GM19043 (cell line): Measurements from ENCODE around the gene AP2A2.

Experiments
- ATAC-seq: cut with Tn5 transposase; IDR thresholded peaks from one replicate; pipeline ENCODE4 v1.9.1; 2021; ENCODE audit warnings: low read depth; ENCODE audit not compliant: unreplicated experiment

The AP2A2 gene

DNA sequence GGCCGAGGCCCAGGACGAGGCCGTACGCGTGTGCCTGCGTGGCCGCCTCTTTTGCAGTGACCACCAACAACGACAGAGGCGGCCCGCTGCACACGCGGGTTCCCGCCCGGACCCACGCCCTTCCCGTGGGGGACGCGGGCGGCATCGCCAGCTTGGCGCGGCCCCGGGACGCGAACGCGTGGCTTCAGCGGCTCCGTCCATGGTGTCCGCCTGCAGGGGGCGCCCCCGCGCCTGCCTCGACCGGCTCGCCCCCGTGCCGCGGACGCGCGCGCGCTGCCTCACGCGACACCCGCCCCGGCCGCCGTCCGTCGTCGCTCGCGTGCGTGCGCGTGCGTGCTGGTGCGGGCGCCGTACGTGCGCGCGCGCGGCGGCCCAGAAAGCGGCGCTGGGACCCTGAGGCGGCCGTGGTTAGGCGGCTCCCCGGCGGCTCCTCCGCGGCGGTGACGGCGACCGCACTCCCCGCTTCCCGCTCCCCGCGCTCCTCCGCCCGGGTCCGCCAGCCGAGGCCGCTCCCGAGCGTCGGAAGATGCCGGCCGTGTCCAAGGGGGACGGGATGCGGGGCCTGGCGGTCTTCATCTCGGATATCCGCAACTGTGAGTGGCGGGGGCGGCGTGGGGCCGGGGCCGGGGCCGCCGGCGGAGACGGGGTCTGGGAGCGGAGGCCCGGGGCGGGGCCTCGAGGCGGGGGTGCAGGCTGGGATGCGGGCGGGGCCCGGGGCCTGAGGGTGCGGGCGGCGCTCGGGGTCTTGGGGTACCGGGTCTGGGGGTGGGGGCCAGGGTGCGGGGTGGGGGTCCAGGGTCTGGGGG, at the start of gene AP2A2:
Gene AP2A2 (plus strand): TSS at position 375 of the 806 bp plus-strand sequence. CDS start 152 bp downstream, at position 527.
- peak; percentile 48 for ATAC-seq

DNA sequence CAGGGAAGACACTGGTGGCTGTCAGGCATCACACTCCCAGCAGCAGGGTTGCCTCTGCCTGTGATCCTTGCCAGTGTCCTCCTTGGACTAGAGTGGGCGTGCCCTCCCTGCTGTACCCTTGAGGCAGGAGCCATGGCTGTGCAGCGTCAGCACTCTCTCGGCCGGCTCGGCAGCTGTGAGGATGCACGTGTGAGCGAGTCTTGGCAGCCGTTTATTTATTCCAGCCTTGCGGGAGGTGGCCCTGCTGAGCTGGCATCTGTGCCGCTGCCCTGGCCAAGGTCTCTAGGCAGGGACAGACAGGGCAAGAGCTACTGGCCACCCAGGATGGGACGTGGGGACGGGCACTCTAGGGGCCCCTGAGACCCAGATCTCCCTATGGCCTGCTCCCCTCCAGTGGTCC, 49.1 kb upstream of the AP2A2 start:
- no peak for ATAC-seq

DNA sequence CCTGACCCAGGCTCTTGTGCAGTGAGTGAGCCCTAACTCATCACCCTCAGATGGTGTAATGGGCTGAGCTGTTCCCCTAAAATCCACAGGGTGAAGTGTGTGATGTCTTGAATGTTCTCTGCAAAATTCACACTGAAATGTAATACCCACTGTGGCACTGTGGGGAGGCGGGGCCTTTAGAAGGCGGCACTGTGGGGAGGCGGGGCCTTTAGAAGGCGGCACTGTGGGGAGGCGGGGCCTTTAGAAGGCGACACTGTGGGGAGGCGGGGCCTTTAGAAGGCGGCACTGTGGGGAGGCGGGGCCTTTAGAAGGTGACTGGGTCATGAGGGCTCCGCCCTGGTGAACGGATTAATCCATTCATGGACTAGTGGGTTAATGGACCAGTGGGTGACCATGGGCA, 48.1 kb upstream of the AP2A2 start:
- no peak for ATAC-seq

DNA sequence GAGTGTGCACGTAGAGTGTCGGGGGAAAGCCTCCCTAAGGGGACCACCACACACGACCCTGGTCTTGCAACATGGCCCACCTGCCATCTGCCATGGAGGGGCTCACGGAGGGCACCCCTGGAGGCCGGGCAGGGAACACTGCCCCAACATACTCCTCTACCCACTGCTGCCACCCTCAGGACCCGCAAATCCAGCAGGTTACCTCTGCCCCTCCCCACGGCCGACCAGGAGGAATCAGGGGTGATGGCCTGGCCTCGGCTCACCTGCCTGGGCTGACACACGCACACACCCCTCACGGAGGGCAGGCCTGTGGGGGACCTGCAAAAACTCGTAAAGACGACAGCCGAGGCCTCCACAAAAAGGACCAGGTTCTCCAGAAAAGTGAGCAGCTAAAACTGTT, 45.2 kb upstream of the AP2A2 start:
- no peak for ATAC-seq

DNA sequence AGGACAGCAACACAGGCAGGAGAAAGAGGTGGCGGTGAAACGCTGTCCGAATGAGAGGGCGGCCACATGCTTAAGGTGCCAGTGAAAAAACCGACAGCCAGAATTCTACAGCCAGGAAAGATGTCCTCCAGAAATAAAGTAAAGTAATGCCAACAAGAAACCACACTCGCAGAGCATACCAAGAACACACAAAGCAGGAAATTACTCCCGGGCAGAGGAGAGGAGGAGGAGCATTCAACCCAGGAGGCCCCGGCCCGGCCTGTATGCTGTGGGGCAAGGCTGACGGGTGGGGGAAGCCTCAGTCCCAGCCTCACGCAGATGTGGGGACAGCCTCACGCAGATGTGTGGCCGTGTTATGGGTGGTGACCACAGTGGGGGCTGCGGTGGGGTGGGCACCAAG, 43.1 kb upstream of the AP2A2 start:
- ATAC-seq: no peak

DNA sequence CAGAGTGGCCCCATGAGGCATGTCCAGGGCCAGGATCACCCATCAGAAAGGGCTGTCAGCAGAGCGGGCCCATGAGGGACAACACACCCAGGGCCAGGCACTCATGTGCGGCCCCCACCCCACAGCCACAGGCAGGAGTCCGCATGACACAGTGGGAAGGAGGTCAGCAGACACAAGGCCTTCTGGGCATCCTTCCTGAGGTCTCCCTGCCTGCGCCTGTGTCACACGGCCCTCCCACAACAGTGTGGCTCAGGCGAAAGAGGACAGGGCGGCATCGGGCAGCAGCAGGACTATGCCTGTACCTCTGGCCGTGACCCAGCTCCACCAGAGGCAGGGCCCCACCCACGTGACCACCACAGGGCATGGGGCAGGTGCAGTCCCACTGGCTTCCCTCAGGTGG, 42.1 kb upstream of the AP2A2 start:
- ATAC-seq: no peak

DNA sequence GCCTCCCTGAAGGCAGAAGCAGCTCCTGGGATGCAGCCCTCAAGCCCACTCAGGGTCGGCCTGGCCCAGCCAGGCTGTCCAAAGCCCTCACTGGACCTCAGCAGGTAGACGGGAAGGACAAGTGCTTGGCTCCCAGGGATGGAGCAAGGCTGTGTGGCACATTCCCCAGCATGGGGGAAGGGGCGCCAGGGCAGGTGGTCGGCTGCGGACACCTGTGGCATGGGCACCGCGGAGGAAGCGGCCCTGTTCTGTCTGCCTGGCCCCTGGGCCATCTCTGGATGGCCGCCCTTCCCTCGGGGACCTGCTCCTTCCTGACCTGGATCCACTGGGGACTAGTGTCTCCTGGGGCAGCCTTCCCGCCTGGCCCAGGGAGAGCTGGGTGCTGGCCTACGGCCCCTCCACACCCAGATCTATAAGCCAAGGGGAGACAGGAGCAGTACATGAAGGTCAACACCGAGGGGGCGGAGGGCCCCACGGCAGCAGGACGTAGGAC, 41.0 kb upstream of the AP2A2 start:
- ATAC-seq: no peak

DNA sequence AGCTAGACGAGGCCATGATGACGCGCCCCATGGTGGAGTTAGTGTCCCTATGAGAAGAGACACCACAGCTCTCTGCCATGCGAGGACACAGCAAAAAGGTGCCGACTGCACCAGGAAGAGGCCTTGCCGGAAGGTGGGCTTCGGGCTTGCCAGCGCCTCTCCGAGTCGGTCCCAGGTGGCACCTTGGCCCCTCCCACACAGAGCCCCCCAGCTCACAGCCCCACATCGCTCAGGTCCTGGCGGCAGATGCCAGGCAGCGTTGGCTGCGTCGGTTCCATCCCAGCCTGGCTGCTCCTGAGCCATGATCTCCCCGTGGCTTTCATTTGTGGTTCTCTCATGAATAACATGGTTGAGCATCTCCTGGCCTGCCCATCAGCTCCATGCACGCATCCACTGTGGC, 39.1 kb upstream of the AP2A2 start:
- no peak for ATAC-seq

DNA sequence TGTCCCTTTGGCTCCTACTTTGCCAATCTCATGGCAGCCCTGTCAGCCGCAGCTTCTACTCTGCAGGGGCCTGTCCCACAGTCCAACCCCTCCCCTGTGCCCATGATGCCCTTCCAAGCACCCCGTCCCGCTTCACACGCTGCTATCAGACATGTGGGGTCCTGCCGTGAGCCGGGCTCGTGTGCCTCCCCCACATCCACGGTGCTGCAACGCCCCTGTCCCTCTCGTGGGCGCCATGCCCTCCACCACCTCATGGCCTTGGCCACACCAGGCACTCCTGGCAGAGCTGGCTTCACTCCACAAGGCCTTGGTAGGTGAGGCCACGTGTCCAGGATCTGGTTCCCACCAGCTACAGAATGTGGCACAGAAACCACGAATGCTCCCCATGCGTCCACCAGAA, 38.1 kb upstream of the AP2A2 start:
- no peak for ATAC-seq

DNA sequence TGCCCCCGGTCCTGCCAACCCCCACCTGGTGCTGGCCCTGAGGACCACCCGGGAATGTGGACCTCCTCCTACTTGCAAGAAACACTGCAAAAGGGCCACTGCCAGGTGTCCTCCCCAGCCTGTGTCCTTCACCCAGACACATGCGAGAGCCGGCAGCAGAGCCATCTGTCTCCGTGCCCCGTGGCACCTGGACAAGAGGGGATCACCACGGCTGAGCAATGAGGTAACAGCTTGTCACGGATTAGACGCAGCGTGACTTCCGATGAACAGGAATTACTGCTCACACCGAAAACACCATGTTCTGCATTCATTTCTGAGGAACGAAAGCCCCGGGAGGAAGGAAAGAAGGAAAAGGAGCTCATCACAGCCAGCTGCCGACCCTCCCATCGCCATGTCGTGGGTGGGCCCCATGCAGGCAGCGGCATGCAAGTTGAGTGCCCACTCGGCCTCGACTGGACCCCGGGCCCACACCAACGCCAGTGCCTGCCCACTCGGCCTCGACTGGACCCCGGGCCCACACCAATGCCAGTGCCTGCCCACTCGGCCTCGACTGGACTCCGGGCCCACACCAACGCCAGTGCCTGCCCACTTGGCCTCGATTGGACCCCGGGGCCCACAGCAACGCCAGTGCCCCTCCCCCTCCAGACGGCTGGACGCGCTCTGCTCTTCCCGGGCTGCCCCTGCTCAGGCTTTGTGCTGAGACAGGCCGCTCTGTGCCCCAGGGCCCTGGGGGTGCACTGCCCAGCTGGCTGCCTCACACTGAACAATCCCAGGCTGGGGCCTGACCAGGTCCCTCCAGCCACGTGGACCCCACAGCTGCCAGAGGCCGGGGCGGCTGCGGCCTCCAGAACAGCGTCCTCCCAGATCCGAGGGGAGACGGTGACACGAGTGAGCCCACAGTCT, 37.1 kb upstream of the AP2A2 start:
- ATAC-seq: no peak

DNA sequence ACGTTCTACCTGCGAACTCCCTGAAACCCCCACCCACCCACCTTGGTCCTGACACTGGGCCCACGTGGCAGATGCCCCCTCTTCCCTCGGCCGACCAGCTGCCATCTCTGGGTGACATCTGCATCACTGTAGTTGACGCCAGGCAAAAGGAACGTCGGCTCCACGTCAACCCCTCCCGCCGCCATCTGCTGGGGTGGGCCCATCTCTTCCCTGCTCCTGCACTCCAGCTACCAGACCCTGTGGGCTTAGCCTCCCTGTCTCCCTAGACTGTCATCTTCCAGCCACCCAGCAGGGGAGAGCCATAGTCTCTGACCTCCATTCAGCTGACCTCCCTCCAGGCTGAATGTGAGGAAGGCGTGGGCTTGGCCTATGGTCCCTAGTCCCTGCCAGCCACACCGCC, 36.4 kb upstream of the AP2A2 start:
- no peak for ATAC-seq

DNA sequence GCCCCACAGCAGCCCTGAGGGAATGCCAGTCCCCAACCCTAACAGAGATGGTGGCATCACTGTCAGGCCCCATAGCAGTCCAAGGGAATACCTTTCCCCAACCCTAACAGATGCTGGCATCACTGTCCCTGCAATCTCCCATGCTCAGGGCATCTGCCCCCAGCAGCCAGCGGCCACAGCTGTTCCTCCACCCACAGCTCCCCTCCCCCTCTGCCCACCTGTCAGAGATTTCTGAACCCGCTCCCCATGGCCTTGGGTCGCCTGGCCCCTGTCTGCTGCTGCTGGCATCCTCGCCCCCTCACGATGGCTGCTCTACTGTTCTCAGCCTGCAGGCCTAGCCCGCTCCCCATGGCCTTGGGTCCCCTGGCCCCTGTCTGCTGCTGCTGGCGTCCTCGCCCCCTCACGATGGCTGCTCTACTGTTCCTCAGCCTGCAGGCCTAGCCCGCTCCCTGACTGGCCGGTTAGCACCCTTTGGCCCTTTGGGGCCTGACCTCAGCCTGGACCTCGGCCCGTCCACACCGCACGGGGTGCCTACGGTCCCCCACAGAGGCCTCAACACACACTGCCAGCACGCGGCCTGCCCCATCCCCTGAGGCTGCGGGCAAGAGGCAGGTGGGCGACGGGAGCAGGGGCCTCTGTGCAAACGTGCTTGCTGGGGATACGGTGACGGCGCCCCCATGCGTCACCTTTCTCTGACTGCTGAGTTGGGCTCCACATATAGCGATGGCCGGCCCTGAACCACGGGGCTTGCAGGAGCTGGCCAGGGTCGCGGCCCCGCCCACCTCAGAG, 35.8 kb upstream of the AP2A2 start:
- ATAC-seq: no peak

DNA sequence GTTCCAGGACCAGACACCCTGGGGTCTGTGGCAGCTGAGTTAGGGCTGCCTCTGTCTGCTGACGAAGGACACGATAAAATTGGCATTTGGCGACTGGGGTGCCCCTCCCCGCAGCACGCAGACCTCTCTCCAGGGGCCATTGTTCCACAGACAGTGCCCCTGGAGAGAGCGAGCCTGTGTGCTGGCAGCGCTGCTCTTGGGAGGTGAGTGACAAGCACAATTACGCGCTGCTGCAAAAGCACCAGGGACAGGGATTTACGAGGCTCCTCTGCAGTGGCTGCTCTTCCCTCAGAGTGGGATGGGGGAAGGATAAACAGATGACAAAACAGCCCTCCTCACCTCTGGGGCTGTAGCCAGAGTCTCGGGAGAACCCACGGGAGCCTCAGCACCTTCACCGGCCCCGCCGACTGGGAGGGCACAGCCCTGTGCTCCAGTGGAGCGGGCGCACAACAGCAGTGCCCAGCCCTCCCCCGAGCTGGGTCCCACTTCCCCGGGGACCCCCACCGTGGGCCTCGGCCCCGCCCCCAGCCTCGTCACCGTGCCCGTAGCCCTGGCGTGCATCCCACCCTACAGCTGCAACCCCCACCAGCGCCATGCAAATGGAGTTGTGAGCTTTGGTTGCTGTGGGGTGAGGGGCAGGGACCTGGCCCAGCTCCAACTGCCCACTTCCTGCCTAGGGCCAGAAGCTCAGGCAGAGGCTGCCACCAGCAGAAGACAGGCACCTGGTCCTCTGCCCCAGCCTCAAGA, 34.7 kb upstream of the AP2A2 start:
- no peak for ATAC-seq

DNA sequence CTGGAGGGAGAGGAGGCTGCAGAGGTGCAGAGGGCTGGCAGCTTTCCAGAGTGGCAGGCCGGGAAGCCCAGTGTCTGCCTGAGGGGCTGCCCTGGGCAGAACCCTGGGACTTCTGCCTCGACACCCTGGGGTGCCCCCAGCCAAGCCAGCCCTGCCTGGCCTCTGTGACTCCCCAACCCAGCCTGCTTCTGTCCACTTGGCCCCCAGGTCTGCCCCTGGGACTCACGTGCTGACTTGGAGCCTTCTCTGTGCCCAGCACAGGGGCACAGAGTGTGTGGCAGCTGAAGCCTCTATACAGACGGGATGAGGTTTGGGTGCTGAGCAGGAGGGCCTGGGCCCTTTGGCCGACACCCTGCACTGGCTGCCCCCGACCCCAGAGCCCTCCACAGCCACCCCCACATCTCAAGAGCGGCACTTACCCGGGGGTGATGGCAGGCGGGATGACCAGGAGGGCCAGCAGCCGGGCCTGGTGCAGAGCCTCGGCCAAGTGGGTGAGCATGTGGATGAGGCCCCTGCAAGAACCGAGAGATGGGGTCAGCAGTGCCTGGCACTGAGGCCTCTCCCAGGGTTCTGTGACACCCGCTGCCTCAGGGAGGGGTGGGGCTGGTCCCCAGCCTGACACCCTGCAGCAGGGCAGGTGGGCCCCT, 32.5 kb upstream of the AP2A2 start:
- ATAC-seq: no peak

DNA sequence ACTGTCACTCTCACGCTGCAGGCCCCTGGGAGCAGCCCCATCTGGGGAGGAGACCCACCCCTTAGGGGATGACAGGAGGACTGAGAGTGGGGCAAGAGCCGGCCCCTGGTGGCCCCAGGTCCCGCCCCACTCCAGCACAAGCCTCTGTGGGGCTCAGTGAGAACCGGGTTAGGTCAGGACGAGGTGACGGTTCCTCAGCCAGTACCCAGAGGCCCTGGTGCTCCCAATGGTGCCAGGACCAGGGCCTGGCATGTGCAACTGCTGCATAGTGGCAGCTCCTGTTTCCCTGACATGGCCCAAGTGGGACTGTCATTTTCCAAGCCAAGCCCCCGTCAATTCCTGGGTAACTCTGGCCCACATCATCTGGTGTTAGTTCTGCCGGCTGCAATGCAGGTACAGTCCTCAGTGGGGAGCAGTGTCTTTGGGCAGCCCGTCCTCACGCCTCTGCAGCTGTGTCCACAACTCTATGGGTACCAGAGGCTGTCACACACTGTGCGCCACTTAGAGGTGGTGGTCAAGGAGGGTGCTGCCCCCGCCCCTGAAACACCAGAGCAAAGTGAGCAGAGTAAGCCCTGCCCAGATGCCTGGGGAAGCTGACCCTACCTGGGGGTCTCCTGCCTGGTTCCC, 31.0 kb upstream of the AP2A2 start:
- ATAC-seq: no peak

DNA sequence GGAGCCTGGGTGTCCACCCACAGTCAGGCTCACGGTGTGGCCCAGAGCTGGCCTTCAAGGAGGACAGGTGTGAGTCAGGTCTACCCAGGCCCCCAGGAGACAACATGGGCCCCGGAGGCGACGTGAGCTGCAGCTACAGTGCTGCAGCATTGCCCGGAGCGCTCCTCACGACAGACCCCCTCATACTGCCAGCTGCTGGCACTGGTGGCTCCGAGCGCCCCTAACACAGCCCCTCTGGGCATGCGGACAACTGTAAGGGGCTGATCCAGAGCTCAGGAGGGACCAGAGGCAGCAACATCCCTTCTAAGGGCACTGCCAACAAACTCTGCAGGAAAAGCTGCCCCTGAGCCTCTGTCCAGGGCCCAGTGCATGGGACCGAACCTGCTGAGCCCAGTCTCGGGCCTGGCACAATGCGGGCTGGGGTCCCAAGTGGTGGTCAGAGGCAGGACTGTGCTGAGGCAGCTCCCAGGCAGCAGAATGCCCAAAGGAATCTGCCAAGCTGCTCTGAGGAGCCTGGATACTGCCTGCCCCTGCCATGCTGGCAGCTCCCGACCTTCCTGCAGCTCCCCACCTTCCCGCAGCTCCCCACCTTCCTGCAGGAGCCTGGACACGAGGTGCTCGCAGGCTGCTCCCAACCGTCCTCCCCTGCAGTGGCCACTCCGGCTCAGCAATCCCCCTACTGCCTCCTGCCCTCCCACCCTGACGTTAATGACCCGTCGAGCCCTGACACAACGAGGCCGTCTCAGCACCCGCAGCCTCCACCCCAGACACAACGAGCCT, 30.1 kb upstream of the AP2A2 start:
- no peak for ATAC-seq

DNA sequence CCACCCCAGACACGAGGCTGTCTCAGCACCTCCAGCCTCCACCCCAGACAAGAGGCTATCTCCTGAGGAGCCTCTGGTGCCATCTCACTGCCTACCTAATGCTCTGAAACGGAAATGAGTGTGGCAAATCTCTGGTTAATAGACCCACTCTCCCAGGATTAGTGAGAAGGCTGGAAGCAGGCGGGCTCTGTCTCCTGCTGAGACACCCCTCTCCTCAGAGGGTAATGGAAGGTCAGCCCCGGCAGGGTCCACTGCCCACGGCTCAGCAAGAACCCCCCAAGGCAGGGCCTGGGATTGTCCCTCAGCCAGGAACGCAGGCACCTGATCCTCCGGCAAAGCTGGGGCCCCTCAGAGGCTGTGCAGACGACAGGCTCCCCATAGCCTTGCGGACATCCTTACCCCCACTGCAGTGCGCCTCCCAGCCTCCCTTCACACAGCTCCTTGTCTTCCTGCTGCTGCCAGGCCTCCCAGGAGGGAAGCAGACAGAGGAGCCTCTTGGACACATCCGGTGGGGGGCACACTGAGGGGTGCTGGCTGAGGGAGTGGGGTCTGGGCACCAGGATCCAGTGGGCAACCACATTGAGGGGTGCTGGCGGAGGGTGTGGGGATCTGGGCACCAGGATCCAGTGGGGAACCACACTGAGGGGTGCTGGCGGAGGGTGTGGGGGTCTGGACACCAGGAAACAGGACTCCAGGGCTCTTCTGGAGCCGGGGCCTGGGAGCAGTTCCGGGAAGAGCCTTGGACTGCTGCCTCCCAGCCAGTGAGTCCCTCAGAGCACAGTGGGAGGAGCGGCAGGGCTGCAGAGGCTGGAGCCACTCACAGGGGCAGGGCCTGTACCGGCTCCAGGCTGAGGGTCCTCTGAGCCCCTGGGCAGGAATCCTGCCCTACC, 28.2 kb upstream of the AP2A2 start:
- ATAC-seq: no peak

DNA sequence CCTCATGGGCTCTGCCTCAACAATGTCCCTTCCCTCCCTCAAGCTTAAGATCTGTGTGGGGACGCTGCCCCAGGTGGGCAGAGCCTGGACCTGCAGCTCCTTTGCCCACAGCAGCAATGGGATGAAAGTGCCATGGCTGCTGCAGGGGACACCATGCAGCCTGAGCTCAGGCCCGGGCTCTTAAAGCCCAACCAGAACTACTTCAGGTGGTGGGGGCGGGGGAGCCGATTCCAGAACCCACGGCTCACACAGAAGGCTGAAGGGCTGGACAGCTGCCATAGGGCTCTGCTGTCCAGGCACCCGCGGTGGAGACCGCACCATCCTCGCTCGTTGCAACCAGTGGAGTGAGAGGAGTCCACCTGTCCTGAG, 27.5 kb upstream of the AP2A2 start:
- no peak for ATAC-seq
